ENCODE data around the gene ERMARD.

The ERMARD gene

DNA sequence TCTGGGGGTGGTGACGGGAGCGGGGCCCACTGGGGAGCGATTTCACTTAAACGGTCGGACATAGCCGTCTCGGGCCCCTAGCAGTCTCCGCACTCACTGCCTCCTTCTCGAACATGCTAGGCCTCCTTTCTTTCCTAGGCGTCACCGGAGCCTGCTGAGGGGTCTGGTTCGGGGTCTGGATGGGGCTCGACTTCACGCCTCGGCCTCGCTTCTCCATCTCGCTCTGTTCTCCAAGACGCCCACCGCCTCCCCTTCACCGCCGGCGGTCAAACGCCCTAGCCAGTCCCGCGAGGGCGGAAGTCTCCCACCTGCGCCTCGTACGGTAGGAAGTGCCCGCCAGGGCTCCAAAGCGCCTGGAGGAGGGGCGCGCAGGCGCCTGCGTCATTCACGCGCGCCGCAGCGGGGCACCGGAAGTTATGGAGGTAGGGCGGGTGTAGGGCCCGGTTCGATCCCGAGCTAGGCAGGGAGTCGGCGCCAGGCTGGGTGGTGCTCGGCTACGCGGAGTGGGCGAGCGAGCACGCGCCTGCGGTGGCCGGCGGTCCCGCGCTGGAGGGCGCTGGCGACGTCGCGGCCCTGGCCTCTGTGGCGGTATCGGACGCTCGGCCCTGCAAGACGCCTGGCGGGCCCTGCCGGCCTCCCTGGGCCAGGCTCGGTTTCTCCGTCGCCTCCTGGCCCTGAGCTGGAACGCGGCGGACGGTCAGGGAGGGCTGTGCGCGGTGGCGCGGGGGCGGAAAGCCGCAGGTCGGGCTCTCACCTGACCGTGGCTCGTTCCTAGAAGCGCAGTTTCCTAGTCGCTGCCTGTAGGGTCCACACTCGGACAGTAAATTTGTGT lies at the start of gene ERMARD, which contains the start of gene DYNLT2:
ERMARD (plus strand) TSS at position 381 of the 832 bp plus-strand sequence; CDS start at position 417, 36 bp downstream.
DYNLT2 (minus strand) TSS at position 331 of the 832 bp plus-strand sequence; CDS start at position 217, 114 bp downstream.
- DNase-seq (ENCODE audit: low spot score): peak; percentile 79

DNA sequence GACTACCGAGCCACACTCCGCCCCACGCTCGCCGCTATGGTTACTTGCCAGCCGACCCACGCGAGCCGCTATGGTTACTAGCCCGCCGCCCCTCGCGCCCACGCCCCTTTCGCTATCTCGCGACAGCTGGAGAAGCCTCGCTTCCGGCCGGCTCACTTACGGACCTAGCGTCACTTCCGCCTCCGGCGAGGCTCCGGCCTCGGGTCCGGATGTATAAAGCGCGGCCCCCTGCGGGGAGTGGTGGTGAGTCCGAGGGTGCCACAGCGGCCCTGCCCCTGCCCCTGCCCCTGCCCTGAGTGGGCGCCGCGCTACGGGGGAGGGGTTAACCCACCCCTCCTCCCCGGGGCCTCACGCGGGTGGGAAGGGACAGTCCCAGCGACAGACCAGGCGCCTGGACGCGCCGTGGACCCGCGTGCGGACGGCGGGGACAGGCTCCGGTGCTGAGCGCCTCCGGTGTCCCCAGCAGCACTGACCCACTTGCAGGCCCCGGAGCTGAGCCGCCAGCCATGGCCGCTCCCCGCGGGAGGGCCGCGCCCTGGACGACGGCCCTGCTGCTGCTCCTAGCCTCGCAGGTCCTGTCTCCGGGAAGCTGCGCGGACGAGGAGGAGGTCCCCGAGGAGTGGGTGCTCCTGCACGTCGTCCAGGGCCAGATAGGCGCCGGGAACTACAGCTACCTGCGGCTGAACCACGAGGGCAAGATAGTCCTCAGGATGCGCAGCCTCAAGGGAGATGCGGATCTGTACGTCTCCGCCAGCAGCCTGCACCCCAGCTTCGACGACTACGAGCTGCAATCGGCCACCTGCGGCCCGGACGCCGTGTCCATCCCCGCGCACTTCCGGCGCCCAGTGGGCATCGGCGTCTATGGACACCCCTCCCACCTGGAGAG lies 49.2 kb upstream of the ERMARD start, which contains the start of the genes C6orf120 and WDR27:
C6orf120 (plus strand) TSS at position 173 of the 886 bp plus-strand sequence; CDS start at position 507, 334 bp downstream.
WDR27 (minus strand) TSS at position 76 of the 886 bp plus-strand sequence. CDS start 13,024 bp downstream, outside the sequence.
- DNase-seq (ENCODE audit: low spot score): peak; percentile 90

DNA sequence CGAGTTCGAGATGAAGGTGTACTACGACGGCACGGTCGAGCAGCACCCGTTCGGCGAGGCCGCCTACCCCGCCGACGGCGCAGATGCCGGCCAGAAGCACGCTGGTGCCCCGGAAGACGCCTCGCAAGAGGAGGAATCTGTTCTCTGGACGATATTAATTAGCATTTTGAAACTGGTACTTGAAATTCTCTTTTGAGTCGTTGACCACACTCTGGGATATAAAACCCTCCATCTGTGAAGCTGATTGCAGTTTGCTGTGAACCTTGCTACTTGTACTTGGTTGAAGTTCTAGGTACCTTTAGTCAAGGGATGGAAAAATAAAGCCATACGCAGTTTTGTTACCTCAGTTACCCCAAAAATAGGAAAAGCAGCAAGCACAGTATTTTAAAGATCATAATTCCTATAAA lies 48.6 kb upstream of the ERMARD start:
- no peak for DNase-seq (ENCODE audit: low spot score)

DNA sequence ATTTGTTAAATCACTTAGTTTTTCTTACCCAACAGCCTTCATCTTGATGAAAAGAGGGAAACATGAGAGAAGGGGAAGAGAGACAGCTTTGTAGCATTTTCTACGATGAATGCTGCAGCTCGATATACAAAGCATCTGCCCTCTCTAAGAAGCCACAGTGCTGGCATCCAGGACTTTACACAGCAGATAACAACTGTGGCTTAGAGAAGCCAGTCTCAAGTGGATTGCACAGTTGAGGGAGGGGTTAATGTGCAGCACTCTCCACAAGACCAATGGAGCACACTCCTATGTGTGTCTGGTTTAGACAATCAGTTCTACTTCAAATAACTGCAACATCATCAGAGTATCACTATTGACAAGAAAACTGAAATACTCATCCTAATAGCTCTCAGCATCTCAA lies 43.6 kb upstream of the ERMARD start:
- DNase-seq (ENCODE audit: low spot score): no peak

DNA sequence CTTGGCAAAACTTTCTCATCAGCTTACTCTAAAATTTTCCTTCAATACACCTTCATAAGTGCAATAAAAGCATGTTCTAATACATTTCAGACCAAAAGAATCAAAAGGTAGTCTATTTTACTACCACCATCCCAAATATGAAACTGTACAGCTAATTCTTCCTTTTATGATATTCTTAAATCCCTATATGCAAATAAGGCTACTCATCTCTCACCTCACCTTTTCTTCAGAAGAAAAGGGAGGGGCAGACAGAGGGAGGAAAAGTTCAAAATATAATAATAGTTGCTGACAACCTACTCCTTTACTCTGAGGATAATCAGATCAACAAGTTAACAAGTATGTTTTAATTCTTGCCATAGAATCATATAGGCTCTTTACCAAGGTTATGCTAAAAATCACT lies 42.1 kb upstream of the ERMARD start:
- DNase-seq (ENCODE audit: low spot score): no peak

DNA sequence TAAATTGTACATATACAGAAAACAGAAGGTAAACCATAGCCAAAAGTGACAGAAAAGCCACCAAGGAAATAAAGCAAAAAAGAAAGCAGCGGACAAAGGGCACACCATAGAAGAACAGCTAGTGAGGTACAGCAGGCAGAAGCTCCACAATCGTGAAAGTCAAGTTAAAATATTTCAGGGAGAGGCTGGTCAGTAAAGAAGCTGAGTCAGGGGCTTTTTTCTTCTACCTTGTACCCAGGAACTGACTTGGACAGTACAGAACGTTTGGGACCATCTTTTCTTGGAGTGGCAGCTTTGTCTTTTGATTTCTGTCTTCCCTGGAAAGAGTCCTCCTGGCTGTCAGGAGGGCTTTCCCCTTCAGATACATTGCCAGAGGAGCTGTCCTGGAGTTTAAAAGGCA lies 41.4 kb upstream of the ERMARD start:
- no peak for DNase-seq (ENCODE audit: low spot score)

DNA sequence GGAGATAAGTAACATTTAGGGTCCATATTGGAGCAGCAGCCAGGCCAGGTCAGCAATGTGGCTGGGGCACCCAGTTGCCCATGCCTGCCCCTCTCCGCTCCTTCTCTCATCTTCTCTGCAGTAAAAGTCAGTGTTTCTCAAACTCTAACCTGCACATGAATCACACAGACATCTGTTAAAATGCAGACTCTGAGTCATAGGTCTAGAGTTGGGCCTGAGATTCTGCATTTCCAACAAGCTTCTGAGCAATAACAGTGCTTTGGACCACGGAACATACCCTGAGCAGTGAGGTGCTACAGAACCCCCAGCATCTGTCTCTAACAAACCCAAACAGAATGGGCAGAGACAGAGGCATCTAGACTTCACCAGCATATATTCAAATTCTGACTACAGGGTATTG lies 37.2 kb upstream of the ERMARD start:
- no peak for DNase-seq (ENCODE audit: low spot score)

DNA sequence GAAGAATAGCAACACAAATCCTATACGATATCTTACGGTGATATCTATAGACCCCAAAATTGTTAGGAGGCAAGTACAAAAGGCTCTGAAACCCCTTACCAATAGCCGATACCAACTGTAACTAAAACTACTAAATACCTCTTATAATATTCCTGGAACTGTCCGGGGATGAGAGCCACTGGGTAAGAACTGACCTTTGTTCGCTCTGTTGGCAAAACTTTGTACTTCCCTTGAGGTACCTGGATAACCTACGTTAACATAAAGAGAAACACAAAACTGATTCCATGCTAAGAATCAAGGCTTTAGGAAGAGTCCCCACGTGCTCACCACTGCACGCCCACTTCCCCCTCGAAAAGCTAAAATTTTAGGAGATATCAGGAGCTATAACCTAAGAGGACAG lies 36.8 kb upstream of the ERMARD start:
- DNase-seq (ENCODE audit: low spot score): no peak

DNA sequence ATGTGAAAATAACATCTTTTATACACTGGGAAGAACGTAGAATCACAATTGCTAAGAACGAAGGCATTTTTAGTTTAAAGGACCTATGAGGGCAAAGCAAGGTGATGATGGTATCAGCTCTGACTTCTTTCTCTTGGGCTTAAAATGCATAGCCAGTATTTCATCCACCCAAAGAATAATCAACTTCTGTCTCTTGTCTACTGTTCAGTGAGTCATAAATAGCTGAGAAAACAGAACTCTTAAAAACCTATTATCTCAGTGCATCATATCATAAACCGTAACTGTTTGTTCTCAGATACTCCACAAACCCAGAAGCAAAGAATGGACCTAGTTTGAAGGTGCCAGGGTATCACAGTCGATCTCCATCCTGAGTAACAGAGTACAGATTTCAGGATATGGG lies 32.3 kb upstream of the ERMARD start:
- no peak for DNase-seq (ENCODE audit: low spot score)

DNA sequence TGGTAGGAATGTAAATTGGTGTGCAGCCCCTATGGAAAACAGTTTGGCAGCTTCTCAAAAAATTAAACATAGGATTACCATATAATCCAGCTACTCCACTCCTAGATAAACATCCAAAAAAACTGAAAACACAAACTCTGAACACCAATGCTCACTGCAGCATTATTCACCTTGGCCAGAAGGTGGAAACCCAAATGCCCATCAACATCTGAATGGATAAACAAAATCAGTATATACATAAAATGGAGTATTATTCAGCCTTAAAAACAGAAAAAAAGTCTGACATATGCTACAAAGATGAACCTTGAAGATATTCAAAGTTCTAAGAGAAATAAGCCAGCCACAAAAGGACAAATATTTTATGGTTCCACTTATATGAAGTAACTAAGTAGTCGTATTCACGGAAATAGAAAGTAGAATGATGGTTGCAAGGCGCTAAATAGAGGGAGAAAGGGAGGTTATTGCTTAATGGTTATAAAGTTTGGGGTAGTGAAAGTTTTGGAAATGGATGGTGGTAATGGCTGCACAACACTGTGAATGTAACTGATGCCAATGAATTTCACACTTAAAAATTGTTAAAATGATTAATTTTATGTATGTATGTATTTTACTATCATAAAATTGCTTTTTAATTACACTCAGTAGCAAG lies 31.1 kb upstream of the ERMARD start:
- no peak for DNase-seq (ENCODE audit: low spot score)

DNA sequence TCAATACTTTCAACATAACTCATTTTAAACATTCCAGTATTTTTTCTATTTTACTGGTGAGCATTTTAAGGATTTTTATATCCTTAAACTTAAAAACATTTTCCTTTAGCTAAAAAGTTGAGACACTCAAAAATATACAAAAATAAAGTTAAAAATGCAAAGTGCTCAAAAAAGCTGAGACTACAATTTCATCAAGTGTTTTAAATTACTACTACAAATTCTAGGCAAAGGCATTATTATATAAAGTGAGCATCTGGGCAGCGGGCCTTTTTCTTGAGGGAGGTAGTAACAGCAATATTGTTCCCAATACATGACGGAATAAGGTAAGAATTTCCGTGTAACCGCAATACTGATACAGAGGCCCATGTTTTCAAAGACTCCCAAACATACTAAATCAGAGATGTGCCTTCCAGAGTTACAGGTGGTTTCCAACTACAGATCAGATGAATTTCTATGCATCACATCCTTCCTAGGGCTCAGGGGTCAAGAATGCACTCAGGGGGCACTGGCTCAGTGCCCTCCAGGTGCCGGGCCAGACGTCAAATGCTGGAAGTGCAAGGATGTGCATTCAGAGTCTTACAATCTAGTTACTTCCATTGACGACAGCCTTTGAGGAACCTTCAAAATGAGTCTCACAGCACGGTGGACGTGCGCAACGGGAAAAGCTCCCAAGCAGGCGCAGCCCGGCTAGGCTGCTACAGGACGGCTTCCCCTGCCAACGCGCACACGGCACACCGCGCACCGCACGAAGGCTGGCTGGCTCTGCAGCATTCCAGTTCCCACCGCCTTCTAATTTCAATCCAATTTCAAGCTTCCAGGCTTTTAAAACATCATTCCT lies 28.8 kb upstream of the ERMARD start:
- no peak for DNase-seq (ENCODE audit: low spot score)

DNA sequence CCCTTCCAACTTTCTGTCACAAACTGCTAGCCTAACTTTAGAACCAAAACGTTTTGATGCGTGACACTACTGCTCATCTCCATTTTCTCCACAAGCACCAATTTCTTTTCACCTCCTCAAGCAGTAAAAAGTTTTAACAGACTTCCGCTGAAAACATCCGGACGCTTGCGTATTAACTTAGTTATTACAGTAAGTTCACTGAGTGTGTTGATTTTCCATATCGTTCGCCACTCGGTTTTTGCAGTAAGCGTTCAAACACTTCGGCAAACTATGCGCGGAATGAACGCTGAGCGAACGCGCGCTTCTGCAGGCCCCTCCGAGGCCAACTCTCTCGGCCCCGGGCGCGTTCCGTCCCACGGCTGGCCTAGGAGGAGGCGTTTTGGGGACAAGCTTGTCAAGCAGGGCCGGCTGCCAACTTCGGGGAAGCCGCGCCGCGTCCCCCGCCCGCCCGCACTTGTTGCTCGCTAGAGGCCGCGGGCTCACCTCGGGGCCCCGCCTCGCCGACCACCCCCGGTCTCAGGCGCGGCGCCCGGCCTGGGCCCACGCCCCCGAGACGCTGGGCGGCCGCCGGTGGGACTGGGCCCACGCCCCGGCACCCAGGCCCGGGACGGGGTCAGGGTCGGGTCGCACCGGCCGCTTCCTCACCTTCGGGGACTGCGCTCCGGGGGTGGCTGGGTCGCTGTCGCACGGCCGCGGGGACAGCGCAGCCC lies 28.1 kb upstream of the ERMARD start:
- no peak for DNase-seq (ENCODE audit: low spot score)

DNA sequence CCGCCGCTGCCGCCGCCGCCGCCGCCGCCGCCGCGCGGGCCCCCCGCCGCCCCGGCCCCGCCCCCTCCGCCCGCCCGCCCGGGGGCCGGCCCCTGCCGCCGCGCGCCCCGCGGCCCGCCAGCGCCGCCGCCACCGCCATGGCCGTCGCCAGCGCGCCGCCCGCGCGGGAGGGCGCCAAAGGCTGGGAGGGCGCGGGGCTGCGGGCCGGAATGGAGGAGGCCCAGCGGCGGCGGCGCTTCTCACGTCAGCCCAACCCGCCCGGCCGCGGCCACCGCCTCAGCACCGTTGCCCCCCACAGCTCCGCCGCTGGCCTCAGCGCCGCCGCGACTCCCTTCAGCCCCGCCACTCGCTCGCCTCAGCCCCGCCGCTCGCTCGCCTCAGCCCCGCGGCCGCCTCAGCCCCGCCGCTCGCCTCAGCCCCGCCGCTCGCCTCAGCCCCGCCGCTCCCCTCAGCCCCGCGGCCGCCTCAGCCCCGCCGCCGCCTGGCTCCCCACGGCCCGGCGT lies 27.4 kb upstream of the ERMARD start:
- no peak for DNase-seq (ENCODE audit: low spot score)

DNA sequence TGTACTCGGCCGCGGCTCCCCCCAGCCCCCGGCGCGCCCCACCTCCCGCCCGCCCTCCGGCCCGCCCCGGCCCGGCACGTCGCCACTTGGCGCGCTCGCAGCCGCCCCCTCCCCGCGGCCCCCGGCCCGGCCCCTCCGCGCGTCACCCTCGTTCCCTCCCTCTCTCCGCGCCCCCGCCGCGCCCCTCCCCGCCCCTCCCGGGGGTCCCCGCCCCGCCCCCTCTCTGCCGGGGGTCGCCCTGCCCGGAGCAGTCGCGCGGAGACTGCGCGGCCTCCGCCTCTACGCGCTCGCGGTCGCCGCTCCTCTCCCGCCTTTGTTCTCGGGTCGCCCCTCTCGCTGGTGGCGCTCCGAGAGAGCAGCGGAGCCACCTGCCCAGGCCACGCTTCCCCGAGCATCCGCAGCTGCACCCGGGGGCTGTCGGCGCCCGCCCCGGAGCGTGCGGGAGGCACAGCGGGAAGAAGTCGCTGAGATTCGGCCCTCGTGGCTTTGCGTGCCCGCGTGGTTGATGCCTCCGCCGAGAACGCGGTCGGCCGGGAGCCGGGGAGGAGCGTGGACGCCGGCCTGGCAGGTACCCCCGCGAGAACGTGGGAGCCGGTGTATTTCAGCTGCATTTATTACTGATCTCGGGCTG lies 26.8 kb upstream of the ERMARD start, which contains the start of gene PHF10:
PHF10 (minus strand) TSS at position 7 of the 631 bp plus-strand sequence. CDS start 569 bp downstream, outside the sequence.
- DNase-seq (ENCODE audit: low spot score): no peak

DNA sequence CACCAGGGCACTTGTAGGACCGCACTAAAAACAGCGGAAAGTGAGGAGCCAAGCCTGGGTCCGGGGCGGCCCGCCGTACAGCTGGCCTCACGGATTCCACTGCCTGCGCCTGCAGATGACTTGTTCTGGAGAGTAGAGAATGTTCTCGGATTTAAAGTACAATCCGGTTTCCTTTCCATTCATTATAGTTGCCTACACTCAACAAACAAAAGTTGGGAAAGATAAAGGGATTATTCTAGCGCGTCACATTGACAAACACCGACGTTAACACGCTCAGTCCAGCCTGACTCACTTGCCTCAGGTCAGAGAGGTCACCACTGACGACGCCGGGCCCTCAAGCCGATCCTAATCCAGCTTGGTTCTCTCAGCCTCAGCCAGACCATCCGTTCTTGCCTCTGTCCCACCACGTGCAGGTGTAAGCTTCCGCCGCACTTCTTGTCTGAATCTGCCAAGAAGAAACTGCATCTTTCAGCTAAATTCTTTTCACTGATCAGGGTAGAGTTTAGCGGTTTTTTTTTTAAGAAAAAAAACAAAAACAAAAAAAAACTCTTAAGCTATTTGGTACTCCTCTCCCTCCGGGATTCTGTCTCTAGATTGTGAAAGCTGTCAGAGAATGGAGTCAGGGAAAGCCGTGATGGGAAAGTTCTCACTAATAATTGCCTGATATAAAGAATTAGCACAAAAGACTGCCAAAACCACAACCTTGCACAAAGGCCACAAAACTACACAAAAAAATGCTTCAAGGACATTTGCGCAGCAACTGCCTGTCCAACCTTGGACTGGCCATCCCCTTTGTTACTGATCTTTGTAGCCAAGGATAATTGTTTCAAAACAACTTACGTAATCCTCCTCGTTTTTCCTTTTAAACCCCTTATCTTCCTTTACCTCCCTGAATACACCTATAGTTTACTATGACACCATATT lies 26.0 kb upstream of the ERMARD start:
- DNase-seq (ENCODE audit: low spot score): no peak

DNA sequence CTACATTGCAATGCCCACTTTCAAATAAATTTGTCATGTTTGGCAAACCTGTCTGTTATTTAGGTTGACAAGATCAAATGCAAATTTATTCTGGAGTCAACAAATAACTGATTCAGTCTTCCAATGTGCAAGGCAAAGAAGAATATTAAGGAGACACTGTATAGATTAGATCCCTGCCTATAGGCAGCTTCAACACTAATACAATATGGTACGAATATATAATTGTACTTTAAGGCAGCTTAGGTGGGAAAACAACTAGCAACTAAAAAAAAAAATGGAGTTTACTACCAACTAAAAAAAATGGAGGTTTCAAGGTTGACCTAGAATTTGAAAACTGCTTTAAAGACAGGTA lies 25.4 kb upstream of the ERMARD start:
- no peak for DNase-seq (ENCODE audit: low spot score)

DNA sequence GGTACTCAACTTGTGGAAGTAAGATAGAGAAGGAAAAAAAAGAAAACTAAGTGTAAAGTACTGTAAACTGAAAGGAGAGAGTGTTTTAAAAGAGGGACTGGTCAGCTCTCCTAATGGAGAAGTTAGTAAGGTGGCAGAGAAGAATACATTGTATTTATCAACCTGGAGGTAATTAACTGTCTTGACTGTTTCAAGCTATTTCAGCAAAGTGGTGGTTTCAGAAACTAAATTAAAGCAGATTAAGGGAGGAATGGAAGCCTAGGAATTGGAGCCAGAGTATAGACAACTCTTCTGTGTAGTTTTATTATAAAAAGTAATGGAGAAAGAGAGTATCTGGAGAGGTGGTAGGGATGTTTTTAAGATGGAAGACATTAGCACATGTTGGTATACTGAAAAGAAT lies 24.5 kb upstream of the ERMARD start:
- DNase-seq (ENCODE audit: low spot score): no peak

DNA sequence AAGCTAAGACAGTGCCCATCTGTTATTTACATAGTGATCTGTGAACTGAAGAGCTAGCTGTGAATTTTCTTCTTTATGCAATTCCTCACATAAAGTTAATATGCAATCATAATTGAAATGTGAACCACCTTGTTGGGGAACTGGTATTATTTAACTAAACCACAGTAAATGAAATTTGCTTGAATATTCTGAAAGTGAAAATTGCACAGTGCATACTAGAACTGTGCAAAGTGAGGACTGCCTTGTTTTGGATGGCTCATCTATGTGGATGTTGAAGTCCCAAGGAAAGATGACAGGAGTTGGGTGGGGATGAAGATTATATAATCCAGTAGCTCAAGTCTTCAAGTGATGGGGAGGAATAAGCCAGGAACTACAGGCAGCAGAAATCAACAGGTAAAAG lies 21.5 kb upstream of the ERMARD start:
- DNase-seq (ENCODE audit: low spot score): no peak

All from COLO829 (cell line).